GM12801 (cell line): ENCODE results near the gene NAT16.

Source experiments
- CTCF ChIP-seq: IDR thresholded peaks from one replicate; pipeline ENCODE4 v1.5.1; 2011; ENCODE audit warnings: control low read depth; ENCODE audit not compliant: insufficient read length; ENCODE audit errors: extremely low read depth

NAT16 gene

GRCh38 chr7:101180130-101180755 lies at the start of gene NAT16:
TSS of gene NAT16 (minus strand) at chr7:101180293. CDS start at chr7:101174807, 5,486 bp downstream.
- TF ChIP-seq CTCF = no peak

GRCh38 chr7:101226721-101227120 lies 46.6 kb upstream of the NAT16 start:
- no peak for TF ChIP-seq CTCF

- TF ChIP-seq CTCF = no peak
Observed at GRCh38 chr7:101225650-101226049, 45.6 kb upstream of the NAT16 start.

- no peak for TF ChIP-seq CTCF
Observed at GRCh38 chr7:101223528-101223927, 43.4 kb upstream of the NAT16 start.

GRCh38 chr7:101222275-101222830 lies 42.3 kb upstream of the NAT16 start:
- TF ChIP-seq CTCF = no peak

GRCh38 chr7:101220295-101220694 lies 40.2 kb upstream of the NAT16 start:
- no peak for TF ChIP-seq CTCF

- no peak for TF ChIP-seq CTCF
Observed at GRCh38 chr7:101218236-101219125, 38.4 kb upstream of the NAT16 start.
